Suppressor macrophage treated with lipopolysaccharide for 1 hour (primary cell): ENCODE data around the gene CSH1.
A peak's percentile ranks its signal among the peaks of the same experiment; 100 is the strongest.
"Not testable (repeated sequence)": the region's sequence is repeated elsewhere in the genome, so short reads cannot be mapped to it uniquely, and the experiment has no call there.

Source experiments
- DNase-seq, 3 donors: peaks; one replicate each; pipeline ENCODE4 v3.0.0-alpha.2; 2020 to 2022

Gene CSH1

GRCh38 chr17:63928172-63928666, 31.8 kb upstream of the CSH1 start:
- no peak for DNase-seq

- DNase-seq = no peak
Measured at GRCh38 chr17:63927464-63928171, 31.2 kb upstream of the CSH1 start.

- DNase-seq = no peak
Measured at GRCh38 chr17:63926164-63926563, 29.8 kb upstream of the CSH1 start.

GRCh38 chr17:63925615-63926014, 29.2 kb upstream of the CSH1 start:
- DNase-seq = no peak

- DNase-seq = not testable (repeated sequence)
Measured at GRCh38 chr17:63922402-63922801, 26.0 kb upstream of the CSH1 start.

- not testable (repeated sequence) for DNase-seq
Measured at GRCh38 chr17:63920779-63921178, 24.4 kb upstream of the CSH1 start.

- DNase-seq = not testable (repeated sequence)
Measured at GRCh38 chr17:63920050-63920449, 23.7 kb upstream of the CSH1 start.

- DNase-seq = peak; percentile 76 to 82 (median 81)
Measured at GRCh38 chr17:63919311-63919723, 22.9 kb upstream of the CSH1 start.

- not testable (repeated sequence) for DNase-seq
Measured at GRCh38 chr17:63918789-63919305, 22.5 kb upstream of the CSH1 start, which contains the start of gene GH1. GH1 (minus strand) TSS chr17:63918839; CDS start chr17:63918776, 63 bp downstream.

- DNase-seq = no peak
Measured at GRCh38 chr17:63918305-63918704, 21.9 kb upstream of the CSH1 start.

- no peak for DNase-seq
Measured at GRCh38 chr17:63917646-63918045, 21.3 kb upstream of the CSH1 start.

GRCh38 chr17:63917206-63917605, 20.8 kb upstream of the CSH1 start:
- not testable (repeated sequence) for DNase-seq

GRCh38 chr17:63916566-63917185, 20.3 kb upstream of the CSH1 start:
- no peak for DNase-seq

- DNase-seq = peak in 1 of 3 donors; percentile 11
Measured at GRCh38 chr17:63915753-63916152, 19.4 kb upstream of the CSH1 start.

GRCh38 chr17:63914471-63914870, 18.1 kb upstream of the CSH1 start:
- no peak for DNase-seq

- DNase-seq = peak; percentile 45 to 60 (median 59)
Measured at GRCh38 chr17:63911657-63912100, 15.3 kb upstream of the CSH1 start.

- DNase-seq = no peak
Measured at GRCh38 chr17:63911041-63911635, 14.8 kb upstream of the CSH1 start, which contains the start of gene CSHL1. CSHL1 (minus strand) TSS chr17:63911258; CDS start chr17:63911196, 62 bp downstream.

- DNase-seq = no peak
Measured at GRCh38 chr17:63910096-63910495, 13.7 kb upstream of the CSH1 start.

- DNase-seq = not testable (repeated sequence)
Measured at GRCh38 chr17:63909586-63909985, 13.2 kb upstream of the CSH1 start.

- DNase-seq = peak in 2 of 3 donors; percentile 34 to 40
Measured at GRCh38 chr17:63907161-63907778, 10.9 kb upstream of the CSH1 start.

- not testable (repeated sequence) for DNase-seq
Measured at GRCh38 chr17:63904796-63905195, 8.4 kb upstream of the CSH1 start.

GRCh38 chr17:63903787-63904201, 7.4 kb upstream of the CSH1 start:
- peak in 1 of 3 donors; percentile 22 for DNase-seq

- DNase-seq = not testable (repeated sequence)
Measured at GRCh38 chr17:63901971-63902370, 5.6 kb upstream of the CSH1 start.
